Endothelial cell of umbilical vein (primary cell): Measurements from ENCODE around the gene RBMS3. TPM values are rescaled to one million over a fixed set of nuclear protein-coding genes. Genes with fewer than 3 reads are reported as not detected.

ENCODE experiments used
- BruUV-seq: library from RNA; stranded (reverse); fragments of 400-500 nt; replicated peaks from 2 replicates; lab custom pipeline; 2021; lab: Mats Ljungman, UMichigan
- CTCF ChIA-PET: fragments of 300-600, 350-600 bp; sonication (Branson Sonifier 250); formaldehyde crosslinking; loops from one replicate; lab custom pipeline; 2021; ENCODE audit warnings: antibody characterized with exemption, inconsistent platforms; lab: Charles Lee
- POLR2A ChIA-PET: fragments of 300-600, 350-600 bp; sonication (Branson Sonifier 250); formaldehyde crosslinking; loops from one replicate; lab custom pipeline; 2021; ENCODE audit warnings: antibody characterized with exemption, inconsistent platforms; lab: Charles Lee
- DNase-seq: peaks from one replicate; pipeline ENCODE4 v3.0.0-alpha.2; 2011; ENCODE audit warnings: low read depth, low spot score
- FAIRE-seq: peaks from 2 replicates; lab custom pipeline; 2011; peaks lifted over from hg19 to GRCh38; lab: Jason Lieb, UNC
- H2AFZ ChIP-seq: 2 replicates; pipeline ENCODE4 v1.6.0; 2012; ENCODE audit warnings: low read depth, low read length, control low read depth, inconsistent platforms
- H3K27ac ChIP-seq: 2 replicates; pipeline ENCODE4 v1.5.1; 2011; ENCODE audit warnings: low read depth, mild to moderate bottlenecking, control low read depth, low read length, moderate library complexity; ENCODE audit not compliant: insufficient read depth
- H3K27me3 ChIP-seq, 2 experiments: 2 replicates each; pipeline versions ENCODE4 v1.6.0 to v1.6.1; 2011; ENCODE audit warnings: low read length in 2 of 2, mixed read lengths in 1 of 2; ENCODE audit not compliant: control insufficient read depth in 2 of 2, insufficient read depth in 2 of 2
- H3K36me3 ChIP-seq, 2 experiments: 2 replicates in 1 of 2; 3 replicates in 1 of 2; pipeline ENCODE4 v1.5.1; 2011; ENCODE audit warnings: low read length in 2 of 2, mild to moderate bottlenecking in 1 of 2, moderate library complexity in 1 of 2; ENCODE audit not compliant: control insufficient read depth in 2 of 2, insufficient read depth in 2 of 2; ENCODE audit errors: extremely low read depth in 1 of 2
- H3K4me1 ChIP-seq: 3 replicates; pipeline ENCODE4 v1.5.1; 2011; ENCODE audit warnings: mild to moderate bottlenecking, low read length; ENCODE audit not compliant: control insufficient read depth, insufficient read depth; ENCODE audit errors: extremely low read depth
- H3K4me2 ChIP-seq: 2 replicates; pipeline ENCODE4 v1.6.1; 2011; ENCODE audit warnings: low read length, control low read depth, mixed read lengths; ENCODE audit not compliant: insufficient read depth
- H3K4me3 ChIP-seq, 3 experiments: fragments of 200-600 bp in 1 of 3; sonication (generic), shearing (Covaris generic) in 1 of 3; replicated peaks in 1 of 3; 2 replicates each; pipeline ENCODE4 v1.5.1; 2011 to 2016; ENCODE audit warnings: control low read depth in 3 of 3, low read length in 3 of 3, mild to moderate bottlenecking in 2 of 3, inconsistent platforms in 1 of 3, low read depth in 1 of 3, moderate library complexity in 1 of 3; ENCODE audit not compliant: insufficient read depth in 1 of 3
- H3K79me2 ChIP-seq: 2 replicates; pipeline ENCODE4 v1.6.0; 2012; ENCODE audit warnings: low read length, inconsistent platforms; ENCODE audit not compliant: control insufficient read depth, insufficient read depth
- H3K9ac ChIP-seq: replicated peaks from 2 replicates; pipeline ENCODE3; 2011; ENCODE audit warnings: low read length, control low read depth; ENCODE audit not compliant: insufficient read depth; ENCODE audit errors: extremely low read depth
- H3K9me1 ChIP-seq: replicated peaks from 3 replicates; pipeline ENCODE4 v1.6.0; 2011; ENCODE audit warnings: mild to moderate bottlenecking, low read length; ENCODE audit not compliant: control insufficient read depth, insufficient read depth; ENCODE audit errors: extremely low read depth
- H3K9me3 ChIP-seq: replicated peaks from 2 replicates; pipeline ENCODE4 v1.5.1; 2012; ENCODE audit warnings: low read length, inconsistent platforms; ENCODE audit not compliant: control insufficient read depth, insufficient read depth
- H4K20me1 ChIP-seq: replicated peaks from 2 replicates; pipeline ENCODE3; 2011; ENCODE audit warnings: mild to moderate bottlenecking, low read length; ENCODE audit not compliant: control insufficient read depth, insufficient read depth; ENCODE audit errors: extremely low read depth
- FOS ChIP-seq: IDR thresholded peaks from 2 replicates; pipeline ENCODE4 v1.6.1; 2011; ENCODE audit warnings: mild to moderate bottlenecking, low read length, moderate library complexity, borderline replicate concordance; ENCODE audit not compliant: insufficient read depth
- GATA2 ChIP-seq: IDR thresholded peaks from 2 replicates; pipeline ENCODE4 v1.7.0; 2011; ENCODE audit warnings: low read depth, mild to moderate bottlenecking, moderate library complexity, mixed read lengths, low read length; ENCODE audit not compliant: insufficient read length, insufficient read depth
- JUN ChIP-seq: IDR thresholded peaks from 2 replicates; pipeline ENCODE4 v1.6.1; 2011; ENCODE audit warnings: borderline replicate concordance, low read depth; ENCODE audit not compliant: insufficient read length, insufficient read depth
- dilution Hi-C: fragments of 300-500 bp; cut with MboI; formaldehyde crosslinking; loops from one replicate; pipeline ENCODE4 v1.15.0; 2019; ENCODE audit warnings: low sequenced_read_pairs; ENCODE audit not compliant: extremely low pct_ligation_motif_present
- intact Hi-C: fragments of 100-400 bp; cut with micrococcal nuclease; formaldehyde crosslinking; loops from one replicate; pipeline ENCODE4 v1.10.0; 2022
- polyA plus RNA-seq, 4 experiments: library from polyadenylated mRNA; depleted of rRNA in 3 of 4; stranded (reverse) in 3 of 4; unstranded in 1 of 4; fragments of >200 nt; gene quantifications; 2 replicates each; pipeline versions ENCODE4 v1.2.1 to v1.2.3, GENCODE V29; 2011 to 2012; ENCODE audit warnings: missing spikeins in 1 of 4
- total RNA-seq: library from RNA; stranded (reverse); gene quantifications from 2 replicates; pipeline ENCODE4 v1.2.3, GENCODE V29; 2021
- TF ChIP-seq, protein P1 (sequence below): IDR thresholded peaks from 2 replicates; pipeline ENCODE4 v1.6.1; 2011; ENCODE audit not compliant: insufficient read depth, insufficient read length
- TF ChIP-seq, protein P2 (sequence below), 2 donors: IDR thresholded peaks; 1 replicate in 1 of 2; 2 replicates in 1 of 2; pipeline ENCODE4 v1.5.1; 2011; ENCODE audit warnings: low read length in 2 of 2, mild to moderate bottlenecking in 2 of 2, moderate library complexity in 2 of 2, control low read depth in 1 of 2, inconsistent platforms in 1 of 2, low read depth in 1 of 2; ENCODE audit not compliant: insufficient read depth in 1 of 2; ENCODE audit errors: extremely low read depth in 1 of 2

Gene RBMS3
- total and polyA plus RNA-seq, 2 donors (not counting 3 experiments of a cell fraction or from before 2014, with no cell fraction given) = 13.6 to 42.3 TPM

DNA sequence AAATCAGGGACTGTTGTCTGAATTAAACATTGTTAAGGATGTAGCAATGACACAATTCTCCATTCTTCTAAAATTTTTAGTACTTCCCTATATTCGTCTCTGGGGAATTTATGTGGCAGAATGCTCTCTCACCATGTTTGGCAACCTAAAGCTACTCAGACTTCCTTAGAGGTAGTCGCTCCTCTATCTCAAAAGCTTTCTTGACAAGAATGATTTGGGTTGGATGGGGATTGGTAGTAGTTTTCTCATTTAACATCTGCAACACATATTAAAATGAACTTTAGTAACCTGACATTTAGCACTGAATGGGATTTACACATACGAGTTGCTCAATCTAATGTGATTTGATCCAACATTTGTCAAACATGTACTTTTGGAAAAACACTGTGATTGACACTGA is 233.3 kb downstream of the RBMS3 start:
- DNase-seq = no peak
- H2AFZ ChIP-seq = no peak overlapping the region
- CTCF ChIA-PET = no interaction called here
- H3K27ac ChIP-seq = peak overlapping the region; percentile 66
- dilution Hi-C loops = no loop called here
- H3K27me3 ChIP-seq = no peaks in the 10 kb centered on the region
- TF ChIP-seq, protein P1, sequence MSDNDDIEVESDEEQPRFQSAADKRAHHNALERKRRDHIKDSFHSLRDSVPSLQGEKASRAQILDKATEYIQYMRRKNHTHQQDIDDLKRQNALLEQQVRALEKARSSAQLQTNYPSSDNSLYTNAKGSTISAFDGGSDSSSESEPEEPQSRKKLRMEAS = no peak
- TF ChIP-seq JUN (no peak), FOS (no peak), GATA2 (no peak)
- TF ChIP-seq, protein P2, sequence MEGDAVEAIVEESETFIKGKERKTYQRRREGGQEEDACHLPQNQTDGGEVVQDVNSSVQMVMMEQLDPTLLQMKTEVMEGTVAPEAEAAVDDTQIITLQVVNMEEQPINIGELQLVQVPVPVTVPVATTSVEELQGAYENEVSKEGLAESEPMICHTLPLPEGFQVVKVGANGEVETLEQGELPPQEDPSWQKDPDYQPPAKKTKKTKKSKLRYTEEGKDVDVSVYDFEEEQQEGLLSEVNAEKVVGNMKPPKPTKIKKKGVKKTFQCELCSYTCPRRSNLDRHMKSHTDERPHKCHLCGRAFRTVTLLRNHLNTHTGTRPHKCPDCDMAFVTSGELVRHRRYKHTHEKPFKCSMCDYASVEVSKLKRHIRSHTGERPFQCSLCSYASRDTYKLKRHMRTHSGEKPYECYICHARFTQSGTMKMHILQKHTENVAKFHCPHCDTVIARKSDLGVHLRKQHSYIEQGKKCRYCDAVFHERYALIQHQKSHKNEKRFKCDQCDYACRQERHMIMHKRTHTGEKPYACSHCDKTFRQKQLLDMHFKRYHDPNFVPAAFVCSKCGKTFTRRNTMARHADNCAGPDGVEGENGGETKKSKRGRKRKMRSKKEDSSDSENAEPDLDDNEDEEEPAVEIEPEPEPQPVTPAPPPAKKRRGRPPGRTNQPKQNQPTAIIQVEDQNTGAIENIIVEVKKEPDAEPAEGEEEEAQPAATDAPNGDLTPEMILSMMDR (IDR thresholded peaks at IDR 0.05; ENCODE audit: extremely low read depth in 1 of 2, insufficient read depth in 1 of 2, low read depth in 1 of 2, low read length in 2 of 2) = no peak
- no peaks in the 10 kb centered on the region for H4K20me1 ChIP-seq
- POLR2A ChIA-PET = interaction anchor here (1.1 kb wide), 1 partner anchor 95 kb away, joined by 3 read pairs; no protein-coding TSS in a partner anchor
- no peaks in the 10 kb centered on the region for H3K79me2 ChIP-seq
- H3K9ac ChIP-seq = no peak overlapping the region
- H3K4me1 ChIP-seq = peaks cover 40% of the 10 kb centered on the region
- no peak for FAIRE-seq
- peak overlapping the region; percentile 83 for H3K4me2 ChIP-seq
- H3K4me3 ChIP-seq = no peak overlapping the region
- no peaks in the 10 kb centered on the region for H3K9me3 ChIP-seq
- intact Hi-C loops = loop anchor here (2.0 kb wide), 1 partner anchor 245 kb away; no protein-coding TSS in a partner anchor
- no peaks in the 10 kb centered on the region for H3K36me3 ChIP-seq
- no TSS peak for BruUV-seq
- no peaks in the 10 kb centered on the region for H3K9me1 ChIP-seq
